Activated T-helper 9 cell treated with anti-CD3 and anti-CD28 coated beads, Interleukin-2, amount 50 U/mL, for 16 hours (primary cell): Measurements from ENCODE around the gene IGSF21.

ENCODE experiments used
- DNase-seq: peaks from one replicate; pipeline ENCODE4 v3.0.0-alpha.2; 2020; ENCODE audit warnings: low read depth

The IGSF21 gene

DNA sequence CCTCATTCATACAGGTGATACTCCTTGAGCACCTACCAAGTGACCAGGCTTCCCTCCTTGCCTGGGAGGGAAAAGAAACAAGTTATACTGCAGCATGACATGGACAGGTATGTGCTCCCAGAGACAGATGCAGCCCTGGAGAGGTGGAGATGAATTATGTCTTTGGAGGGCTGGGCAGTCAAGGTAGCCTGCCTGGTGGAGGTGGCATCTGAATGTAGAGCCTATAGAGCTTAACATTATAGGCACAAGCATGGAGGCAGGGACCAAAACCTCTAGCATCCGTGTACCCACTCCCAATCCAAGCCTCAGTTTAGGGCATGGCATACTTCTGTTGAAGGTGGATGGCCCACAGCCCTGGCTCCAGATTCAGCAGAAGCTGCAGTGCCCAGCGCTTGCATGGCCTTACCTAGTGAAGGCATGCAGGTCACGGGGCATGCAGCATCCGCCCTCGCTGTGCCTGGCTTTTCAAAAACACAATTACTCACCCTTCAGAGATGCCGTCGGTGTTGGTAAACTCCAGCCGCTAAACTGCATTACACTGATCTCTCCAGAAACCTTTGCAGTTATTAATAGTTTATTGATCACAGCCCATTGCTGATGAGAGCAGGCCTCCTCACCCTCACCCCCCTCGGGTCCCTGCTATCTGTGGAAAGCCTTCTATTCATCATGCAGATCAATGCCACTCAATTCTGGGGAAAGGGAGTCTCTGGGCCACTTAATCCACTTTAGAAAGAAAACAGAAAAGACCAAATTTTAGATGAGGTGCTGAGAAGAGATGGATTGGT, 222.1 kb downstream of the IGSF21 start:
- no peak for DNase-seq

DNA sequence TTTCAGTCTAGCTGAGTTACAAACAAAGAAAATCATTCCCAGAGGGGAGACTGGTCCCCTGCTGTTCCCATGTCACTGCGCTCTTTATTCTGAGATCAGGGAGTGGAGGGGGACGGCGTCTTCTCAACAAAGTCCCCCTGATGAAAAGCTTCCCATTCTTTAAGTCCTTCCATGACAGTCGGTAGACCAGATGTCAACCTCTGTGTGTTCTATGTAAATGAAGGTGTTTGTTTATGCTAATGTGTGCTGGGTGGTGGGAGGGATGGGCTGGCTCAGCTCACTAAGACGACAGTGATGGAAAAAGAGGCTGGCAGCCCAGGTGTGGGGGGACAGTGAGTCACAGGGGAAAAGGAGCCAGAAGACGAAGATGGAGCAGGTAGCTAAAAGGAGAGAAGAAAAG, 225.0 kb downstream of the IGSF21 start:
- DNase-seq: no peak

DNA sequence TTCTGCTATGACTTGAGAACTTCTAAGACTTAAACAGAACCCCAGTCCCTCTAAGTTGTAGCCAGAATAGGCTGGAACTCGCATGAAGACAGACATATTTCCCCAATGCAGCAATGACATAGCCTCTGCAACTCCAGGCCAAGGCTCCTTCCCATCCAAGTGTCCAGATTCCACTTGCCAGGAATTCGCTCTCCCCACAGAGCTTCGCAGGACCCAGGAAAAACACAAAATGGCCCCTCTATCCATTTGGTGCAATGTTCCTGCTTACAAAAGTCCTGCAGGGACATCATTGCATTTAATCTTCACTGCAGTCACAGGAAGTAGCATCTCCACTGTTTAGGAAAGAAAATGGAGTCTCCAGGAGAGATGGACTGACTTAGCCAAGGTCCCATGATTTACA, 225.6 kb downstream of the IGSF21 start:
- no peak for DNase-seq

DNA sequence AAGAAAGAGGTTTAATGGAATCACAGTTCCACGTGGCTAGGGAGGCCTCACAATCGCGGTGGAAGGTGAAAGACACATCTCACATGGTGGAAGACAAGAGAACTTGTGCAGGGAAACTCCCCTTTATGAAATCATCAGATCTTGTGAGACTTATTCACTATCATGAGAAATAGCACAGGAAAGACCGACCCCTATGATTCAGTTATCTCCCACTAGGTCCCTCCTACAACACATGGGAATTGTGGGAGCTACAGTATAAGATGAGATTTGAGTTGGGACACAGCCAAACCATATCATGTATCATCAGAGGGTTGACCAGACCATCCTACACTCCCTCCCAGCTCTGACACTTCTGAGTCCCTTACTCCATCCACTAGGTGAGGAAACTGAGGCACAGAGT, 229.2 kb downstream of the IGSF21 start:
- DNase-seq: no peak

DNA sequence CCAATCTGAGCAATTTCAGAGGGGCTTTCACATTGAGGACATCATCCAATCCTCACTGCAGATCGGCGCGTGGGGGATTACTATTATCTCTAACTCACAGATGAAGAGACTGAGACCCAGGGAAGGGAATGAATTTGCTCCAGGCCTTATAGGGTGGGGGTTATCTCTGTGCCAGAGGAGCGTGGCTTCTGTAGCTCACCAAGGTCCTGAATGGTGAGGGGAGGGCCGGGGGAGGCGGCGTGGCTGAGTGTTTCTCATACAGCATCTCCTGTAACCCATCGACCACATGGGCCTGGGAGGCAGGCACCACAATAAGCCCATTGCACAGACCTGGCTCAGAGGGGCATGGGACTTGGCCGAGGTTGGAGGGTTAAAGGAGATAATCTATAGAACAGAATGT, 230.2 kb downstream of the IGSF21 start:
- no peak for DNase-seq

DNA sequence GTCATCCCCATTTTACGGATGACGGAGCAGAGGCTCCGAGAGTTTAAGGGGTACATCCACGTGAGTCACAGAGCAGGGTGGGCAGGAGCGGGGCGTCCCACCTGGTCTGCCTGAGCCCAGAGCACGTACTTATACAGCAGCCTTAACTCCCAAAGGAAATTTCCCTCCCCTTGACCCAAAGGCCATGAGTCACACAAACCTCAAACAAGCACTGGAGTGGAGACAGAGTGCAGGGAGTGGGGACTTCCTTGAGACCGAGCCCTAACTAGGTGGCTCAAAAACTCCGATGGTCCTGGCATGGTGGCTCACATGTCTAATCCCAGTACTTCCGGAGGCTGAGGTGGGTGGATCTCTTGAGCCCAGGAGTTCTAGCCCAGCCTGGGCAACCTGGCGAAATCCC, 231.6 kb downstream of the IGSF21 start:
- no peak for DNase-seq

DNA sequence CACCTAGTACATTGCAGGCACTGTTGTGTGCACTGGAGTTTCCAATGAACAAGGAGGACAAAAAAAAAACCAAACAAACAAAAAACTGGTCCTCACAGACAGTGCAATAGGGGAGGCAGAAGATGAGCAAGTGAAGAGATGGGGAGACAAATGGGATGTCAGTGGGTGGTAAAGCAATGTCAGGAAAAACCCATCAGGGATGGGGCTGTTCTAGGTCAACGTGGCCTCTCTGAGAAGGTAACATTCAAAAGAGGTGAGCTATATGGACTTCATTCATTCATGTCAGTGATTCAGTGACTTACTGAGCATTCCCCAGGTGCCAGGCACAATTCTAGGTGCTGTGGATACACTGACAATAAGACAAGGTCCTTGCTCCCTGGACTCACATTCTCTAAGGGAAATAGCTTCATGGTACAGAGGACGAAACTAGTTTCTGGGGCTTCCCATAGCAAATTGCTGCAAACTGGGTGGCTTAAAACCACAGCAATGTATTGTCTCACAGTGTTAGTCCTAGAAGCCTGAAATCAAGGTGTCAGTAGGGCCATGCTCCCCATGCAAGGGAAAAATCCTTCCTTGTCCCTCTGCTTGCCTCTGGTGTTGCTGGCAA, 232.7 kb downstream of the IGSF21 start:
- no peak for DNase-seq

DNA sequence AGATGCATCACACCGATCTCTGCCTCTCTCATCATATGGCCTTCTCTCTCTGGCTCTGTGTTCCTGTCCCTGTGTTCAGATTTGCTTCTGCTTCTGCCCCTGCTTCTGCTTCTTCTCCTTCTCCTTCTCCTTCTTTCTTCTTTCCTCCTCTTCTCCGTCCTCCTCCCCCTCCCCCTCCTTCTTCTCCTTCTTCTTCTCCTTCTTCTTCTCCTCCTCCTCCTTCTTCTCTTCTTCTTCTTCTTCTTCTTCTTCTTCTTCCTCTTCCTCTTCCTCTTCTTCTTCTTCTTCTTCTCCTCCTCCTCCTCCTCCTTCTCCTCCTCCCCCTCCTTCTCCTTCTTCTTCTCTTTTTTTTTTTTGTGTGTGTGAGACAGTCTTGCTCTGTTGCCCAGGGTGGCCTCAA, 233.2 kb downstream of the IGSF21 start:
- DNase-seq: no peak

DNA sequence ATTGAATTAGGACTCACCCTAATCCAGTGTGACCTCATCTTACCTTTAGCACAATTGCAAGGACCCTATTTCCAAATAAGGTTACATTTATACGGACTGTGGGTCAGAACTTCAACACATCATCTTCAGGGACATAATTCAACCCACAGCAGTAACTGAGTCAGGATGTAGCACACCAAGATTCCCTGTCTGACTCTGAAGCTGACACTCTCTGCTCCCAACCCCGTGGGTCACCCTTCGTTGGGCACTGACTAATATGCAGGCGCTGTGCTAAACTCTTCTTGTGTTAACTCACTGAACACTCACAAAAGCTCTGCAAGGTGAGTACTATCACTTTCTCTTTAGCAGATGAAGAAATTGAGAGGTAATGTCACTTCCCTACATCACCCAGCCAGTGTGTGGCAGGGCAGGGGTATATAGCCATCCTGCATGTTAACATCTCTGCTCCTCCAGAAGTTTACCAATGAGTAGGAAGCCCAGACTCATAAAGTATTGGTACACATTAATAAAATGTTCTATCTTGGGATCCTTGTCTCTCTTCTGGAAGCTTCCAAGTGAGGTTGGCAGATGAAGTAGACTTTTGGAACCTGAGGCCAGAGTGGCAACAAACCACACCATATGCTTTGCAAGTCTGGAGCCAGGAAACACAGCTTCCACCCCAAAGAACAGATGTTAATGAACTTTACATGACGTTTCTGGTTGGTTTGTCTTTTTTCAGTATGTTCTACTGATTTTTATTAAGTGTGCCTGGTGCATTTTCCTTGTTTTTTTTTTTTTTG, 233.9 kb downstream of the IGSF21 start:
- no peak for DNase-seq

DNA sequence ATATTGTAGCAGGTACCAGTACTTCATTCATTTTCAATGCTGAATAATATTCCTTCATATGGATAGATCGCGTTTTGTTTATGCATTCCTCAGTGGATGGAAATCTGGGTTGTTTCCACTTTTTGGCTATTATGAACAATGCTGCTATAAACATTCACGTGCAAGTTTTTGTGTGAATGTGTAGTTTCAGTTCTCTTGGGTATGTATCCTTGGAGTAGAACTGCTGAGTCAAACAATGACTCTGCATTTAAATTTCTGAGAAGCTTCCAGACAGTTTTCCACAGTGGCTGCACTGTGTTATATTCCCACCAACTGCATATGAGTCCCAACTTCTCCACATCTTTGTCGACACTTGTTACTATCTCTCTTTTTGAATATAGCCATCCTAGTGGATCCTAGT, 235.1 kb downstream of the IGSF21 start:
- DNase-seq: no peak

DNA sequence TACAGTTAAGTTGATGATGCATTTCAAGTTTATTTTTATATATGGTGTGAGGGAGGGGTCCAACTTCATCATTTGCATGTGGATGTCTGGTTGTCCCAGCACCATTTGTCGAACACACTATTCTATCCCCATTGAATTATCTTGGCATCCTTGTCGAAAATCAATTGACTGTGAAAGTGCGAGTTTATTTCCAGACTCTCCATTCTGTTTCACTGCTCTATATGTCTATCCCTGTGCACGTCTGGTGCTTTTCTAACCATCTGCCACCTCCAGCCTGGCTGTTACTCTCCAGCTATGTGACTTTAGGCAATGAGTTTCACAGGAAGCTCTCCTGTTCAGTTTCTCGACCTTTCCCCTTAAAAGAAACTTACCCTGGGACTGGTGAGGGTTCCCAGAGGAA, 236.0 kb downstream of the IGSF21 start:
- DNase-seq: no peak

DNA sequence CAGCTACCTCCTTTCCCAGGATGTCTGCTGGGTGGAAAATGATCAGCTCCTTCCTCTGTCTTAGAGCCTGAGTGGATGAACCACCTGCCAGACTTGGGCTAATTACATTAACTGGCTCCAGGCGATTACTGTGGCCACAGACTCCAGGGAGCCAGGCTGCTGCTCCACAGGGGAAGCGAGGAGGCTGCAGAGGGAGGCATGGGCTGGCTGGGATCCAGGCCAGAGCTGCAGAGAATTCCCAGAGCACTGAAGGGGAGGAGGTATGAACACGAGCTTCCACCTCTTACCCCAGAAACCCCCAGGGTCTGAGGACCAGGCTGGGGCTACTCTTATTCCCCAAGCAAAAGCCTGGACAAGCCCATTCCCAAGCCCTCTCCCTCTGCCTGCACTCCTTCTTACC, 237.2 kb downstream of the IGSF21 start:
- no peak for DNase-seq

DNA sequence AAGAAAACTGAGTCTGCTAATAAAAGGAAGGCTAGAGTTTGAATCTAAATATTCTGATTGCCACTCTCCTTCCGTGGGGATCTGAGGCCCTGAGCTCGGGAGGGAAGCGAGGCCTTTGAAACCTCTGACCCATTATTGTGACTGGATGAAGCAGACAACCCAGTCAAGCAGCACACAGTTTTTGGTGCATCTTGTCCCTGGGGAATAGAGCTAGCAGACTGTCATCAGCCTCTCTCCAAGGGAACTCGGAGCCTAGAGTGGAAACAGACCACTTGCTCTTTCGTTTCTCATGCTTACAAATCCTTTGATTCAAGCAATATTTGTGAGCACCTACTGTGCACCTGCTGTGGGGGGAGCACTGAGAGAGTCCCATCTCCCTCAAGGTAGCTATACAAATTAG, 240.0 kb downstream of the IGSF21 start:
- DNase-seq: no peak

DNA sequence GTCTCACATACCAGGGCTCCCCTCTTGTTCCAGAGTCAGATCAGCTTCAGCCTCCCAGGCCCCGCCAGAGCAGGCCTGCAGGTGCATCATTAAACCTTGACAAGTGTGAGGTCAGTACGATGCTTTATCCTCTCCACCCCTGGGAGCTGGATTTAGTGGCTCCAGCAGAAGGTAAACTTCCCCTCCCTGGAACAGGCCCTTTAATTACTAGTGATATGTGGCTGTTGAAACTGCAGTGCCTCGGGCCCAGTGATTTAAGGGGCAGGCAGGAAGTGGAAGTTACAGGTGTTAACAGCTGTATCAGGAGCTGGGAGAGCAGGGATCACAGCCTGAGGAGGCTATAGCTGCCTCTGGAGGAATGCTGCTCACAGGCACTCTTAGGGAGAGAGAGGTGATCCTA, 240.8 kb downstream of the IGSF21 start:
- DNase-seq: no peak

DNA sequence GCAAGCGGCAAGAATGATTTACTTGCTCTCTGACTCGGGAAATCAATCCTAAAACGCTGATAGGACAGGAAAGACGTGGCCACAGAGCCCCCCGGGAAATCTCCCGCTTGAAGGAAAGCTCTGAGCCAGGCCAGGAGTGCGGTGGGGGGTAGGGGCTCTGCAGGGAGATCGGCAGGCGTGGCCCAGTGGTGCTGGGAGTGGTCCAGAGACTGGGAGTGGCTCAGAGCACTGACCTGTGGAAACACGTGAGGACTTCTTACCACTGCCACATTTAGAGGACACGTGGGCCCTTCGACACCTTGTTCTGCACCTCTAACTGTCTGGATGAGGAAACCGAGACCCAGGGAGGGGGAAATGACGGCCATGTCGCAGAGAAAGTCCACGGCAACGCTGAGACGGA, 243.1 kb downstream of the IGSF21 start:
- no peak for DNase-seq

DNA sequence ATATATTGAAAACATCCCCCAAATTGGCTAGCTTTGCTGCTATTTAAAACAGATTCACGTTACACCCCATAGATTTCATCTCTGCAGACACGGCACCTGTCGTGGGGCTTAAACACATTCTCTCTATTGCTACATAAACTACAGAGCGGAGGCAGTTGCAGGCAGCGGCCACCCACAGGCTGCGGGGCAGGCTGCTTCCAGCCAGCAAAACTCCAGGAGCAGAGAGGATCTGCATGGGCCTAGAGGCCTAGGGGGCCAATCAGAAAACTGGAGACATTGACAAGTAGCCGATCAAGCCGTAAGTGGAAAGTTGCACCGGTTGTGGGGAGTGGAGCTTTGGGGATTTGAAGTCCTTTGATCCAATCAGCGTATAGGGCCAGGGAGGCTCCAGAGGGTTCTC, 244.1 kb downstream of the IGSF21 start:
- DNase-seq: no peak

DNA sequence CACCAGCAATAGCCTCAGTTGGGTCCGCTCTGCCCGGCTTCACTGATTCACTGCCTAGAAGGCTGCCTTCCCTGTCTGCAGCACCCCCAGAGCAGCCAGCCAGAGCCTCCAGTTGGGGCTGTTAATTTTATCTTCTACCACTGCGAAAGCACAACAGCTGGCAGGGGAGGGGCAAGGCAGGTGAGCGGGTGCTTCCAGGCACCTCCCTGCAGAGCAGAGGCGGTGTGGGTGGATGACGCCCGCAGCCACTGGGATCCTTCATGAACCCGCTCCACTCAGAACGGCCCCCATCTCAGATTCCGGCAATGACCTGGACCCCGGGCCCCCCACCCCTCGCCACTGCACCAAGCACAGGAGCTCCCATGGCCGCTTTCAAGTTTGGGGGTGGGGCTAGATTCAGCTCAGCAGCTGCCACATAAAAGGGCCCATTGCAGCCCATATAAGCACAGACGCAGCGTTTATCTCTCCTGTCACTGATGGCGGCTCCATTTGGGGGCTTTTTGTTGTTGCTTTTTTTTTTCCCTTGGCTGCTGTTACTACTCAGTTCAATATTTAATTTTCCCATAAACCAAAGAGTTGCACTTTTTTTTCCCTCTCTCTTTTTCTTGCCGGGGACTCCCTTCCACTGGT, 245.2 kb downstream of the IGSF21 start:
- DNase-seq: no peak

DNA sequence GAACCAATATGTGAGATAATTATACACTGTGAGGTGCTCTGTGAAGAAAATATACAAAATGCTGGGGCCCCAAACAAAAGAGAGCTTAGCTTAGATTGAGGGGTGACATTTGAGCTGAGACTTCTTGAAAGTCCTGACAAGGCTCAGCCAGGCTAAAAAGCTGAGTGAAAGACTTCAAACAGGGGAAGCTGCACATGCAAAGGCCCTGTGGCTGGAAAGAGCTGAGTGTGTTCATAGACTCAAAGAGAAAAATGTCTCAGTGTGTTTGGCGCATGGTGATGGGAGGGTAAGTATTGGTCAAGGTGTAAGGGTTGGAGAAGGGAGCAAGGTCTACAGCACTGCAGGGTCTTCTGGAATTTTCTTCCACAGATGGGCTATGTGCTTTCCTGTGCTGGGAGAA, 245.9 kb downstream of the IGSF21 start:
- DNase-seq: no peak

DNA sequence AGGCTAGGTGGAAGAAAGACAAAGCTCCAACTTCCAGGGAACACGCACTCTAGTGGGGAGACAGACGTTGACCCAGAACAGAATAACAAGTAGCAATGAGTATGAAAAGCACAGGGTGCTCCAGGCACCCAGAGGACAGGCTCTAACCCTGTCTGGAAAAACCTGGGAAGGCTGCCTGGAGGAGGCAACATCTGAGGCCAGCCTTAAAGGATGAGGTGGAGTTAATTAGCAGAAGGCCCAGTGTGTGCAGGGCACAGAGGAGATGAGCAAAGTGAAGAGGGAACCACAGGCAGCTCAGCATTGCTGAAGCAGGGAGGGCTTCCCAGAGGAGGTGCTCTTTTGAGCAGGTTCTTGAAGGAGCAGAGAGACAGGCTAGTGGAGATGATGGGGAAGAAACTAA, 246.4 kb downstream of the IGSF21 start:
- no peak for DNase-seq

DNA sequence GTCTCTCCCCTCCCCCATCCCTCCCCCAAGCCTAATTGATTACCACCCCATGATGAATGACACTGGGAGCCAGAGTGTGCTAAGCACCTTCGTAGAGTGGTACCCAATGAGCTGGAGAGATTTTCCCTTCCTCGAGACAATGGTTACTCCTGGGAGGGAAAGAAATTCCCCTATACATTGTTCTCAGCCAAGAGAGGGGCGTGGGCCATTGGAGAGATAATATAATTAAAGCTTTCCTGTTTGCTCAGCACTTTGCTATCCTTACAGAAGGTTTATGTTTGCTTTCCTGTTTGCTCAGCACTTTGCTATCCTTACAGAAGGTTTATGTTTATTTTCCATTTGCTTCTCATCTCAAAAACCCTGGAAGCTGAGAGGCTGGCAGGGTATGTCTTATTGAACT, 247.0 kb downstream of the IGSF21 start:
- DNase-seq: no peak

DNA sequence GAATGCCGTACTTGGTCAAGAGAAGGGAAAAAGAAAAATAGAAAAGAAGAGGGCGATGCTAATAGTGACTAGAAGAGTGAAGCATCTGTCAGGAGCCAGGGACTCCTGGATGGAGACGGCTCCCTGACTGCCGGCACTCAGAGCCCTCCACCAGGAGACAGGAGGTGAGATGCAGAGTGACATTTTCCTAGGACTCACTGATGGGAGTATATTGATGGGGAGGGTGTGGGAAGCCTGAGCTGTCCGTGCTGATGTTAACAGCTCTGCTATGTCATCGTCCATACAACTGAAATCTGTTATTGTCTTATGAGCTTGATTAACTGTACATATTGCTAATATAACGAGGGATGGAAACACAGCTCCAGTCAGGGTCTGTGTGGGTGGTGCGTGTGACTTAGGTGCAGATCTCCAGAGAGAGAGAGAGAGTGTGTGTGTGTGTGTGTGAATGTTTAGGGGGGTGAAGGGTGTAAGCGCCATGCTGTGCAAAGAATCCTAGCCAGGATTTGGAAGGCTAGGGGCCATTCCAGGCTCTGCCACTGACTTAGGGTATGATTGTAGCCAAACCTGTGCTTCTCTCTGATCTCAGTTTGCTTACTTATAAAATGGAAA, 250.1 kb downstream of the IGSF21 start:
- DNase-seq: no peak

DNA sequence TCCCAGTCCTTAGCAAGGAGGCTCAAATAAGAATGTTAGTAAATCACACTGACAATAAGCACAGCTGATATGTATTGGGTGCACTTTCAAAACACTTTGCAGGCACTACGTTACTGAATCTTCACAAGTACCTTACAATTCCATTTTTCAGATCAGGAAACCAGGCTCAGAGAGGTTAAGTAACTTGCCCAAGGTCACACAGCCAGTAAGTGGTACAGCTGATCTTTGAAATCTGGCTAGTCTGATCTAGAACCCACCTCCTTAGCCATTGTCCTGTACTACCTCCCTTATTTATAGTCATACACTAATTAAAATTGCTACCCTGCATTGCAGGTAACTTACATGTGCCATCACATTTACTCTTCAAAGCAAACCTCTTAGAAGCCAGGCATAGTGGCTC, 251.0 kb downstream of the IGSF21 start:
- no peak for DNase-seq
